ENCODE data around the gene TRAPPC3L.

- TF ChIP-seq SMC3 (IDR thresholded peaks at IDR 0.05) (no peak), POLR2A (IDR thresholded peaks at IDR 0.05; ENCODE audit: low read length) (no peak), CTCF (IDR thresholded peaks at IDR 0.05) (no peak), CEBPB (IDR thresholded peaks at IDR 0.05) (no peak)
These were observed 82.2 kb downstream of the TRAPPC3L start for GRCh38 chr6:116463301-116463700.

Data from A549 (cell line).